Activated T-cell treated with anti-CD3 and anti-CD28 coated beads, Interleukin-2, amount 50 U/mL, for 4 hours (primary cell): ENCODE results near the gene CRYM. TPM values are rescaled to one million over a fixed set of nuclear protein-coding genes. Genes with fewer than 3 reads are reported as not detected.
"Not testable (repeated sequence)": the region's sequence is repeated elsewhere in the genome, so short reads cannot be mapped to it uniquely, and the experiment has no call there.

Source experiments
- ATAC-seq, 2 donors: fragments of 200-7000 bp; cut with Tn5 transposase; one replicate each; pipeline ENCODE4 v1.10.0; 2021
- DNase-seq: peaks from one replicate; pipeline ENCODE4 v3.0.0-alpha.2; 2020
- H3K27me3 Mint-ChIP-seq: one replicate; pipeline ENCODE4 v1.8.0; 2021; ENCODE audit warnings: low read depth, mixed read lengths
- H3K36me3 Mint-ChIP-seq: one replicate; pipeline ENCODE4 v1.8.0; 2022; ENCODE audit warnings: mixed read lengths; ENCODE audit not compliant: insufficient read depth
- H3K4me1 Mint-ChIP-seq: one replicate; pipeline ENCODE4 v1.8.0; 2021; ENCODE audit warnings: low read depth, mixed read lengths
- H3K4me3 Mint-ChIP-seq: one replicate; pipeline ENCODE4 v1.8.0; 2021; ENCODE audit warnings: mild to moderate bottlenecking, moderate library complexity, mixed read lengths
- H3K9me3 Mint-ChIP-seq: one replicate; pipeline ENCODE4 v1.8.0; 2021; ENCODE audit warnings: mixed read lengths
- total RNA-seq, 3 donors: library from RNA; stranded (reverse); gene quantifications; one replicate each; pipeline ENCODE4 v1.2.1, GENCODE V29; 2021

Gene CRYM
- total RNA-seq, 3 donors from 2014 or later = not detected

DNA sequence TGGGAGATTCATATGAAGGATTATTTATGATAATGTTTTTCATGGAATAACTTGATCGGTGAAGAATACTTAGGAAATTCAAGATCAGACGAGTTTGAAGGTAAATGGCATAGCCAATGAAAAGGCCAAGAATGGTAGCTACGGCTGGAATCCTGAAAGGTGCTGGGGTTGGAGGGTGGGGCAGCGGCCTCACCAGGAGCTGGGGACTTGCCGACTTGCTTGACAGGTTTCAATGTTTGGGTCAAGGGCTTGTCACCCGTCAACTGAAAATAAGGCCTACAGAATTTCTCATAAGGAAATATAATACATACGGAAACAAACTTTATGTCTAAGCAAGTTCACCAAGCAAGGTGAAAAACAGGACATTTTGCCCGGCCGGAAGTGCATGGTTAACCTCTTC is 9.9 kb downstream of the CRYM start:
- H3K36me3 Mint-ChIP-seq = no peaks in the 10 kb centered on the region
- H3K9me3 Mint-ChIP-seq = no peaks in the 10 kb centered on the region
- H3K27me3 Mint-ChIP-seq = peaks cover 4% of the 10 kb centered on the region
- ATAC-seq (no peak), DNase-seq (no peak)
- no peak overlapping the region for H3K4me3 Mint-ChIP-seq
- no peaks in the 10 kb centered on the region for H3K4me1 Mint-ChIP-seq

DNA sequence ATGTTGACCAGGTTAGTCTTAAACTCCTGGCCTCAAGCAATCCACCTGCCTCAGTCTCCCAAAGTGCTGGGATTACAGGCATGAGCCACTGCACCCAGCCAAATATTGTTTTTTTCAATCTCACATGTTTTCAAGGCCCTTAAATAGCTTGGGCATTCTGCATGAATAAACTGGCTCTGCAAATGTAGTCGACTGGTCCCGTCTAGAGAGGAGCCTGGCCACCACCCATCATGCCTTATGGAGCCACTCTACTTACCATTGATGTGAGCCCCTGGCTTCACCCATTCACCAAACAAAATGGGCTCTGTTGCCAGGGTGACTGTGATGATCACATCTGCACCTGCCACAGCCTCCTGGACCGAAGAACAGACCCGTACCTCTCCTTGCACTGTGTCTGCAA is 10.8 kb downstream of the CRYM start:
- no peak overlapping the region for H3K4me3 Mint-ChIP-seq
- no peaks in the 10 kb centered on the region for H3K36me3 Mint-ChIP-seq
- no peak for ATAC-seq
- no peaks in the 10 kb centered on the region for H3K4me1 Mint-ChIP-seq
- H3K27me3 Mint-ChIP-seq = peaks cover 2% of the 10 kb centered on the region
- H3K9me3 Mint-ChIP-seq = no peaks in the 10 kb centered on the region
- DNase-seq = no peak

DNA sequence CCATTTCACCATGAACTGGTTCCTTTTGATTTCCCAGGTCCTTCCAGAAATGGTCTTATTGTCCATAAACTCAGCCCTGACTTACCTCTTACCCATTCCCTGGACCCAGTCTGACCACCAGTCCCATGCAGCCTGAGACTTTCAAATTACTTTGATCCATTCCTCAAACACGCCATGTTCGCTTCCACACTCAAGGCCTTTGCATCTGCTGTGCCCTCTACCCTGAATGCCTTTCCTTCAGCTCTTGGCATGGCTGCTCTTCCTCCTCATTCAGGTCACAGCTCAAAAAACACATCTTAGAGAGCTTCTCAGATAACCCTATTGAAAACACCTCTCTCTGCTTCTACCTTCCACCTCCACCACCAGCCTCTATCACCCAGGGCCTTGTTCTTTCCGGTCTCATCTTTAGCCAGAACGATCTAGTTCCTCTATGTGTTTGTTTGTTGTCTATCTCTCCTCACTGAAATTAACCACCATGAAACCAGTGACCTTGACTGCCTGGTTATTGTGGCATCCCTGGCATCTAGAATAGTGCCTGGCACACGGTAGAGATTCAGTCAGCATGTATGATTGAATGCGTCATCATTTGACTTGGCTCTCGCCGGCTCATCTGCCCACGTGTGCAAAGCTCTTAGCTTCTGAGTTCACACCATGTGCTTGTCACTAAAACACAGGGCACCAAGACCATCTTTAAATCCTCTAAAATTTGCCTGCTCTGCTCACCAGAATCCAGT is 12.8 kb downstream of the CRYM start:
- ATAC-seq (no peak), DNase-seq (no peak)
- Mint-ChIP-seq H3K36me3 (no peaks in the 10 kb centered on the region), H3K9me3 (no peaks in the 10 kb centered on the region), H3K4me1 (no peaks in the 10 kb centered on the region), H3K4me3 (no peak overlapping the region), H3K27me3 (no peaks in the 10 kb centered on the region)

DNA sequence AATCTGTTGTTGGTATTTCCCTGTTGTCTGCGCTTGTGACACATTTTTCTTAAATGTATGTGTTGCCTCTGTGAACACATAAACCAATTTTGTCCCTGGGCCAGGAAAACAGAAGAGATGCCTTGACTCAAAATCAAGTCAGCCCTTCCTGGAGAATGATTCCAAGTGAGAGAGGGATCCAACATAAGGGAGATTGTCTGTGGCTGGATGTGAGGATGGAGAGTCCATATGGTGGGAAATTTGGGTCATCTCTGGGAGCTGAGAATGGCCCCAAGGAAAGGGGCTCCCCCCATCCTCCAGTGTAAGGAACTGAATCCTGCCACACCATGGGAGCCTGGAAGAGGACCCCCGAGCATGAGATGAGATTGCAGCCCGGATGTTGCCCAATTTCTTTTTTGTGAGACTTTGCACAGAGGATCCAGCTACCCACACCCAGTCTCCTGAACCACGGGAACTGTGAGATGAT is 13.5 kb downstream of the CRYM start:
- no peak overlapping the region for H3K4me3 Mint-ChIP-seq
- DNase-seq (no peak), ATAC-seq (no peak)
- H3K9me3 Mint-ChIP-seq = no peaks in the 10 kb centered on the region
- H3K4me1 Mint-ChIP-seq = no peaks in the 10 kb centered on the region
- peaks cover 3% of the 10 kb centered on the region for H3K27me3 Mint-ChIP-seq
- no peaks in the 10 kb centered on the region for H3K36me3 Mint-ChIP-seq

DNA sequence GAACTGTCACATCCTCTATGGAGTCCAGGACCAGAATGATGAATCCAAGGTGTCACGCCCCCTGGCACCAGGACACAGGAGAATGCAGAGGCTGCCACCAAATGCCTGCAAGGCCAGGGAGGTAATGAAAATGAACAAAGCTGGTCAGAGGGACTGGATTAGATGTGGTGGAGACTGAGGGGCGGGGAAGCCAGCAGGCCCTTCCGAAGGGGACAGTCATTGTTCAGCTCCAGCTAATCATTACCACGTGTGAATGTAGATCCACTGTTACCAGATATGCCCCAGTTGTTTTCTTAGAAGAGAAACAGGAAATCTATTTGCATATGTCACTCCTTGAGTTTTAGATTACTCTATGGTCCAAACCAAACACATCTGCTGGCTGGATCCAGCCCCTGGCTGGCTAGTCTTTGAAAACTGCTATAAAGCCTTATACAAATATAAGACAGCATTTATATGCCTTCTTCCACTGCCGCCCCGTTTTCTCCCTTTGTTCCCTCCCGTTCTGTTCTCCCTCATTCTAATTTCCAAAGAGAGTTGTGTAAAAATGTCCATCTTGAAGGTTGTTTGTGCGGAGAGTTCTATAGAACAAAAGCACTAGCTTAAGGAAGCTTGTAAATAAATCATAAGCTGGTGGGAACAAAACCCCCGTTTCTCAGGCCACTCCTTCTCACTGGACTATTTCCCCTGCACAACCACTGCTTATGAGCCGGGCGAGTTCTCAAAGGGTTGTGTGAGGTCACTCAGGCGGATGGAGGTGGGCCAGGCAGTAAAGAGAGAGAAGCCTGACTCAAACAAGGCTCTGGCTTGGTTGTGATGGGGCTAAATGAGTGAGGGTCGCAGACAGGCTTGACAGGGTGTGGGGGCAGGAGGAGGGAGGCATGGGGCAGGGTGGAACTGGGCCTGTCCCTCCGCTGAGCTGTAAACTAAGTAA is 14.2 kb downstream of the CRYM start:
- ATAC-seq (no peak), DNase-seq (no peak)
- H3K4me1 Mint-ChIP-seq = no peaks in the 10 kb centered on the region
- no peaks in the 10 kb centered on the region for H3K36me3 Mint-ChIP-seq
- H3K27me3 Mint-ChIP-seq = peaks cover 5% of the 10 kb centered on the region
- no peaks in the 10 kb centered on the region for H3K9me3 Mint-ChIP-seq
- no peak overlapping the region for H3K4me3 Mint-ChIP-seq

DNA sequence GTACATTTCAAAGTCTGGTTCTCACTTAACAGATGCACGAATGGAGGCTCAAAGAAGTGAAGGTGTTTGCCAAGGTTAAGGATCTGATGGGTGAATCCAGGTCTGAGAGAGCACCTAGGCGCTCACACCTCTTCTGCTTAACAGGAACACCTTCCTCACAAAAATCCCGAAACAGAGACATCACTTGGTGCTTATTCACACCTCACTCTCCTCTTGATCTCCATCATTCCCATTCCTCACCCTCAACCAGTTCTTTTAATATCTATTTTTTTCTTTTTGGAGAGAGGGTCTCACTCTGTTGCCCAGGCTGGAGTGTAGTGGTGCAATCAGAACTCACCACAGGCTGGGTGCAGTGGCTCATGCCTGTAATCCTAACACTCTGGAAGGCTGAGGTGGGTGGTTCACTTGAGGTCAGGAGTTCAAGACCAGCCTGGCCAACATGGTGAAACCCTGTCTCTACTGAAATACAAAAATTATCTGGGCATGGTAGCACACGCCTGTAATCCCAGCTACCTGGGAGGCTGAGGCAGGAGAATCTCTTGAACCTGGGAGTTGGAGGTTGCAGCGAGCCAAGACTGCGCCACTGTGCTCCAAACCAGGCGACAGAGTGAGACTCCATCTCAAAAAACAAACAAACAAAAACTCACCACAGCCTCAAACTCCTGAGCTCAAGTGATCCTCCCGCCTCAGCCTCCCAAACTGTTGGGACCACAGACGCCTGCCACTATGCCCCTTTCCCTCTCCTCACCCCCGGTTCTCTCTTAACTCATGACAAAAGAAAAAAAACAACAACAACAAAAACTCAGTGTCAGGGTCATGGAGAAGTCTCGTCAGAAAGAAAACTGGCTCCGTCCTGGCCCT is 15.1 kb downstream of the CRYM start:
- no peak overlapping the region for H3K4me3 Mint-ChIP-seq
- ATAC-seq (no peak), DNase-seq (no peak)
- H3K4me1 Mint-ChIP-seq = no peaks in the 10 kb centered on the region
- no peaks in the 10 kb centered on the region for H3K9me3 Mint-ChIP-seq
- no peaks in the 10 kb centered on the region for H3K36me3 Mint-ChIP-seq
- peaks cover 5% of the 10 kb centered on the region for H3K27me3 Mint-ChIP-seq

DNA sequence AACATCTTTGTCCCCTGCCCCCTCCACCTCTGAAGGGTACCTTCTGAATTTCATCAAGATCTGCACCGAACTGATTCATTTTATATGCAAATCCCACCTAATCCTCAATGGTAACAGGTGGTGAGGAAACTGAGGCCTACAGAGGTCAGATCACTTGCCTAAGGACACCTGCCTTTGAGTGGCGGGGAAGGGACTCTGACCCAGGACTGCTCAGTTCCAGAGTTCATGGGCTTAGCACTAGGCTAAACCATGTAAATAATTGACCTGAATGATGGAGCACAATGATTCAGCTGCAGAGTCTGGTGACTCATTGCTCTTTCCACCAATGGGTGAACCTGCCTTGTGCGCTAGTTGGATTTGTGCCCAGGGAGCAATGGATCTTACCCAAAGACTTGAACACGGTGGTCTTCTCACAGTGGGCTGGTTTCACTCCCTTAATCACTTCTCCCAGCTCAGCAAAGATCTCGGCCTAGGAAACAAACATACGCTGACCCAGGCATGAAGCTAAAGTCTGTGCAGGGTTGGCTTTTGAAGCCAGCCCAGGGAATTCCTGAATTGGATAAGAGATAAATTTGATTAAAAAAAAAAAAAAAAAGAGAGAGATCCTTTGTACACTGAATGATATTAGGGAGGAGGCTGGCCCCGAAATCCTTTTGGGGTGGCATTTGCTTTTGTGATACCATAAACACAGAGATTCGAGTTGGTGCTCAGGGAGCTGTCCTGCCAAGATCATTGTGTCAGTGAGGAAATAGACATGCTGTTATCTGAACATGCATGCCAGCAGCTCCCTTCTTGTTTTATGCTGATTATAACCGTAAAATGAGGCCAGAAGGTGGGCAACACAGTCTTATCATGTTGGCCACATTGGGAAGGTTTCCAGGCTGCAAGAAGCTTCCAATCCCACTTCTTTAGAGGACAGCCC is 17.0 kb downstream of the CRYM start:
- DNase-seq = no peak
- Mint-ChIP-seq H3K4me1 (no peaks in the 10 kb centered on the region), H3K9me3 (no peaks in the 10 kb centered on the region), H3K4me3 (no peak overlapping the region), H3K27me3 (peaks cover 11% of the 10 kb centered on the region), H3K36me3 (no peaks in the 10 kb centered on the region)
- ATAC-seq = no peak

DNA sequence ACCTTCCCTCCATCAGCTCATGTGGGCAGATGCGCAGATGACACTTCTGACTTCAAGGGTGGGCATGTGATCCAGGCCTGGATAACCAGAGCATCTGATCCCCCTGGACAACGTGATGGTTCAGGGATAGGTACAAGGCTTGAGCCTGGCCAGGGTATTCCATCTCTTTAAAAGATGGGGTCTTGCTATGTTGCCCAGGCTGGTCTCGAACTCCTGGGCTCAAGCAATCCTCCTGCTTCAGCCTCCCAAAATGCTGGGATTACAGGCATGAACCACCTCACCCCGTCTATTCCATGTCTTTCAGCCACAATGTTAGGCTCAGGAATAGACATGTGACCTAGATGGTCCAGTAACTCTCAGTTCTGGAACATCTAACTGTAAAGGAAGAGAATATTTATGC is 20.8 kb downstream of the CRYM start:
- Mint-ChIP-seq H3K4me3 (no peak overlapping the region), H3K4me1 (no peaks in the 10 kb centered on the region), H3K36me3 (no peaks in the 10 kb centered on the region), H3K27me3 (peaks cover 14% of the 10 kb centered on the region), H3K9me3 (no peaks in the 10 kb centered on the region)
- ATAC-seq = no peak
- no peak for DNase-seq

DNA sequence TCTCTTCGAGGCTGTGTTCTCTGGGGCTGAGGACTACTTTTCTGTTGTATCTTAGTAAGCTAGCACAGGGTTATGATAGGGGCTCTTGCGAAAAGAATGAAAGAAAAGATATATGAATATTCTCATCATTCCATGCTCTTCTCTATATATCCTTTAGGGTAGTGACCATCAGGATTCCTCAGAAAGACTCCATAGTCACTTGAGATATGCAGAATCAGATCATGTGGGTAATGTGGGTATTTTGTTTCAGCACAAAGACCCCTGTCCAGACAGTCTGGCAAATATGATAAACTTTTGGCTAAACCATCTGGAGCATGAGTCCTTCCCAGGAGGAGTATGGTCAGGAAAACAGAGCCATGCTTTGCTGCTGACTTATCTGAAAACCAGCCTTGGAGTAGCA is 21.5 kb downstream of the CRYM start:
- no peak for DNase-seq
- Mint-ChIP-seq H3K9me3 (no peaks in the 10 kb centered on the region), H3K27me3 (peaks cover 14% of the 10 kb centered on the region), H3K4me3 (no peak overlapping the region), H3K4me1 (no peaks in the 10 kb centered on the region), H3K36me3 (no peaks in the 10 kb centered on the region)
- no peak for ATAC-seq

DNA sequence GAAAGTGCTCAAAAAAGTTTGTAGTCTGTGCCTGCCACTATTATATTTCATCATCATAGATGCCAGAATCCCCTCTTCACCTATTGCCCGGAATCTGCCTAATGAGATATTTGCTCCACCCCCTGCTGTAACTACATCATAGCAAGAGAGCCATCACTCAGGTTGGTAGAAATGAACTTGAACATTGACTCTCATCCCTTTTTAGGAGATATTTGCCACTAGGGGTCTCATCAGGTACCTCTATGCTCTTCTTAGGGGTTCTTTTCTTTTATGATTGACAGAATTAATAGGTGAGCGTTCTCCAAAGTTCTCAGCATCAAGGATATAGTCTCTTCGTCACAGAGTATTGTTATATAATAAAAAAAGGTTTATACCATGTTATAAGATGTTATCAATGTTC is 24.6 kb downstream of the CRYM start:
- no peaks in the 10 kb centered on the region for H3K36me3 Mint-ChIP-seq
- H3K27me3 Mint-ChIP-seq = peaks cover 25% of the 10 kb centered on the region
- no peaks in the 10 kb centered on the region for H3K9me3 Mint-ChIP-seq
- no peaks in the 10 kb centered on the region for H3K4me1 Mint-ChIP-seq
- no peak overlapping the region for H3K4me3 Mint-ChIP-seq
- DNase-seq = no peak
- no peak for ATAC-seq

DNA sequence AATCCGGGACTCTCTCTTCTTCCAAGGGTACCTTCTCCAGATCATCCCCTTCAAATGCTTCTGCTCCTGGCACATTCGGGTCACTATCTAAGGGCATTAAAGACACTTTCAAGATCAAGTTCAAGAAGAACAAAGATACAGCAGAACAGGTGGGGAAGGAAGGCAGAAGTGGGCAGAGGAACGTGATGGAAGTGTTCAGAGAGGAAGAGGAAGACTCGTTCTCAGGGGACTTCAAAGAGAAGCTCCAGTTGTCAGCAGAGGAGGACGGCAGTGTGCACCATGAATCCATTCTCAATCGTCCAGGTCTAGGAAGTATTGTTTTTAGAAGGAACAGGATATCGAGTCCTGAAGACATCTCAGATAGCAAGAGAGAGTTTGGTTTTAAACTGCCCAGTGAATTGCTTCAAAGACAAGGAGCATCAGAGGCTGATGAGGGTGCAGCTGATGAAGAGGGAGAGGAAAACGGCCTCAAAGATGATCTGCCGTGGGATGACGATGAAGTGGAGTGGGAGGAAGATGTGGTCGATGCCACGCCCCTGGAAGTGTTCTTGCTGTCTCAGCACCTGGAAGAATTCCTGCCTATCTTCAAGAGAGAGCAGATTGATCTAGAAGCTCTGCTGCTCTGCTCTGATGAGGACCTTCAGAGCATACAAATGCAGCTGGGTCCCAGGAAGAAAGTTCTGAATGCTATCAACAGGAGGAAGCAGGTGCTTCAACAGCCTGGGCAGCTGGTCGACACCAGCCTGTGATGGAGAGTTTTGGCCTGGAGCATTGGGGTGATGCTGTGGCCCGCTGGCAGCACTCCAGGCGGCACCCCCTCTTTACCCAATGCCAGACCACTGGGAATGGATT is 27.8 kb downstream of the CRYM start:
- H3K36me3 Mint-ChIP-seq = no peaks in the 10 kb centered on the region
- no peaks in the 10 kb centered on the region for H3K9me3 Mint-ChIP-seq
- ATAC-seq = no peak
- H3K4me3 Mint-ChIP-seq = no peak overlapping the region
- H3K27me3 Mint-ChIP-seq = peaks cover 24% of the 10 kb centered on the region
- H3K4me1 Mint-ChIP-seq = no peaks in the 10 kb centered on the region
- no peak for DNase-seq

DNA sequence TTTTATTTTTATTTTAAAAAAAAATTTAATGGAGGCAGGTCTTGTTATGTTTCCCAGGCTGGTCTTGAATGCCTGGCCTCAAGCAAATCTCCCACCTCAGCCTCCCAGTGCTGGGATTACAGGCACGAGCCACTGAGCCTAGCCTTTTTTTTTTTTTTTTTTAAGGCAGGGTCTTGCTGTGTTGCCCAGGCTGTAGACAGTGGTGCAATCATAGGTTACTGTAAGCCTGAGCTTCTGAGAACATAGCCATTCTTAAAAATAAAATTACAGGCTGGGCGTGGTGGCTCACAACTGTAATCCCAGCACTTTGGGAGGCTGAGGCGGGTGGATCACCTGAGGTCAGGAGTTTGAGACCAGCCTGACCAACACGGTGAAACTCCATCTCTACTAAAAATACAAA is 29.9 kb downstream of the CRYM start:
- peaks cover 26% of the 10 kb centered on the region for H3K27me3 Mint-ChIP-seq
- not testable (repeated sequence) for H3K4me3 Mint-ChIP-seq, ATAC-seq, DNase-seq, H3K36me3 Mint-ChIP-seq, H3K9me3 Mint-ChIP-seq, H3K4me1 Mint-ChIP-seq
